Endodermal cell (in vitro differentiated cells): ENCODE data around the gene PCSK6. TPM values are rescaled to one million over a fixed set of nuclear protein-coding genes. Genes with fewer than 3 reads are reported as not detected.

ENCODE experiments used
- DNase-seq: peaks from one replicate; pipeline ENCODE4 v3.0.0-alpha.2; 2017
- H3K27ac ChIP-seq: 2 replicates; pipeline ENCODE4 v1.5.1; 2013; ENCODE audit warnings: mild to moderate bottlenecking, low read depth, low read length, moderate library complexity
- H3K27me3 ChIP-seq: 2 replicates; pipeline ENCODE4 v1.6.1; 2013; ENCODE audit warnings: mild to moderate bottlenecking, low read length, moderate library complexity; ENCODE audit not compliant: insufficient read depth, control insufficient read depth, poor library complexity, severe bottlenecking
- H3K36me3 ChIP-seq: 2 replicates; pipeline ENCODE4 v1.7.0; 2013; ENCODE audit warnings: mild to moderate bottlenecking, low read length, moderate library complexity; ENCODE audit not compliant: control insufficient read depth, insufficient read depth
- H3K4me1 ChIP-seq: one replicate; pipeline ENCODE4 v1.7.0; 2013; ENCODE audit warnings: low read length; ENCODE audit not compliant: control insufficient read depth, insufficient read depth
- H3K4me3 ChIP-seq: 2 replicates; pipeline ENCODE4 v1.5.1; 2013; ENCODE audit warnings: mild to moderate bottlenecking, low read length, moderate library complexity
- H3K9ac ChIP-seq: 2 replicates; pipeline ENCODE4 v1.6.1; 2013; ENCODE audit warnings: mild to moderate bottlenecking, low read length, moderate library complexity; ENCODE audit not compliant: poor library complexity, severe bottlenecking; ENCODE audit errors: extremely low read depth
- H3K9me3 ChIP-seq: 2 replicates; pipeline ENCODE4 v1.6.1; 2013; ENCODE audit warnings: mild to moderate bottlenecking, low read length, moderate library complexity; ENCODE audit not compliant: control insufficient read depth
- H3K27ac Mint-ChIP-seq: 2 replicates; pipeline ENCODE4 v1.8.0; 2020; ENCODE audit warnings: mixed read lengths
- H3K27me3 Mint-ChIP-seq: 2 replicates; pipeline ENCODE4 v1.8.0; 2021; ENCODE audit warnings: mild to moderate bottlenecking, mixed read lengths; ENCODE audit not compliant: insufficient read depth
- H3K36me3 Mint-ChIP-seq: 2 replicates; pipeline ENCODE4 v1.8.0; 2020; ENCODE audit warnings: low read depth, mixed read lengths
- H3K4me1 Mint-ChIP-seq: 2 replicates; pipeline ENCODE4 v1.8.0; 2020; ENCODE audit warnings: mixed read lengths
- H3K4me3 Mint-ChIP-seq: 2 replicates; pipeline ENCODE4 v1.8.0; 2020; ENCODE audit warnings: mild to moderate bottlenecking, moderate library complexity, mixed read lengths
- H3K9me3 Mint-ChIP-seq: 2 replicates; pipeline ENCODE4 v1.8.0; 2020; ENCODE audit warnings: mild to moderate bottlenecking, mixed read lengths
- CTCF ChIP-seq: fragments of 200-600 bp; sonication (generic); conservative IDR thresholded peaks from 2 replicates; pipeline ENCODE4 v1.5.0; 2021; ENCODE audit warnings: antibody characterized with exemption, mild to moderate bottlenecking
- WGBS, 2 experiments: methylation state at CpG; one replicate each; pipeline versions ENCODE4 v1.1.5 to v1.1.7; 2013; ENCODE audit warnings: missing lambda C conversion rate in 2 of 2, mixed read lengths in 1 of 2; ENCODE audit not compliant: insufficient coverage in 1 of 2, insufficient read length in 1 of 2; 5-methylcytosine and 5-hydroxymethylcytosine counted together
- total RNA-seq, 2 donors: library from RNA; stranded (reverse); fragmentation: NEBNext Ultra II Directional in 1 of 2; extraction: Animal tissue kit (Norgen Biotek cat#: 25700) in 1 of 2; gene quantifications; 2 replicates in 1 of 2; 3 replicates in 1 of 2; pipeline ENCODE4 v1.2.1, GENCODE V29; 2021

Gene PCSK6
- total RNA-seq, 2 donors from 2014 or later, result 6.6 to 9.8 TPM

GRCh38 chr15:101391981-101392640 is 97.4 kb downstream of the PCSK6 start:
- Histone ChIP-seq H3K9me3 (no peaks in the 10 kb centered on the region), H3K27me3 (no peaks in the 10 kb centered on the region), H3K27ac (no peak overlapping the region), H3K4me1 (no peaks in the 10 kb centered on the region), H3K9ac (no peak overlapping the region), H3K36me3 (no peaks in the 10 kb centered on the region), H3K4me3 (no peak overlapping the region)
- H3K4me1 Mint-ChIP-seq, result peaks cover 8% of the 10 kb centered on the region
- no peak for DNase-seq
- no peaks in the 10 kb centered on the region for H3K27me3 Mint-ChIP-seq
- no peak overlapping the region for H3K27ac Mint-ChIP-seq
- no peak for TF ChIP-seq CTCF
- H3K4me3 Mint-ChIP-seq, result no peak overlapping the region
- no peaks in the 10 kb centered on the region for H3K9me3 Mint-ChIP-seq
- H3K36me3 Mint-ChIP-seq, result no peaks in the 10 kb centered on the region
- WGBS, 2 experiments, result 86 to 97% methylated on average over 13 to 17 of the region's 17 CpGs

- Mint-ChIP-seq H3K4me3 (no peak overlapping the region), H3K4me1 (peaks cover 8% of the 10 kb centered on the region), H3K27me3 (no peaks in the 10 kb centered on the region), H3K27ac (no peak overlapping the region), H3K9me3 (no peaks in the 10 kb centered on the region), H3K36me3 (no peaks in the 10 kb centered on the region)
- H3K9ac ChIP-seq, result no peak overlapping the region
- no peaks in the 10 kb centered on the region for H3K9me3 ChIP-seq
- no peaks in the 10 kb centered on the region for H3K27me3 ChIP-seq
- WGBS, 2 experiments, result 90 to 91% methylated on average over 9 to 10 of the region's 10 CpGs
- H3K4me1 ChIP-seq, result no peaks in the 10 kb centered on the region
- H3K4me3 ChIP-seq, result no peak overlapping the region
- no peak for DNase-seq
- TF ChIP-seq CTCF, result no peak
- H3K27ac ChIP-seq, result no peak overlapping the region
- no peaks in the 10 kb centered on the region for H3K36me3 ChIP-seq
Measured at GRCh38 chr15:101391431-101391830, 98.1 kb downstream of the PCSK6 start.

- Mint-ChIP-seq H3K27ac (no peak overlapping the region), H3K4me3 (no peak overlapping the region), H3K4me1 (peaks cover 8% of the 10 kb centered on the region), H3K36me3 (no peaks in the 10 kb centered on the region), H3K27me3 (no peaks in the 10 kb centered on the region), H3K9me3 (no peaks in the 10 kb centered on the region)
- WGBS, 2 experiments, result 81 to 100% methylated on average over 5 to 8 of the region's 8 CpGs
- Histone ChIP-seq H3K9me3 (no peaks in the 10 kb centered on the region), H3K27ac (no peak overlapping the region), H3K4me3 (no peak overlapping the region), H3K27me3 (no peaks in the 10 kb centered on the region), H3K36me3 (no peaks in the 10 kb centered on the region), H3K4me1 (no peaks in the 10 kb centered on the region), H3K9ac (no peak overlapping the region)
- no peak for DNase-seq
- no peak for TF ChIP-seq CTCF
Measured at GRCh38 chr15:101390462-101390861, 99.0 kb downstream of the PCSK6 start.
